Amniotic stem cell (primary cell): ENCODE results near the gene MARF1.
"Not testable (repeated sequence)": the region's sequence is repeated elsewhere in the genome, so short reads cannot be mapped to it uniquely, and the experiment has no call there.

Source experiments
- DNase-seq: peaks from one replicate; lab custom pipeline; 2025; lab: John Stamatoyannopoulos, UW

The MARF1 gene

DNA sequence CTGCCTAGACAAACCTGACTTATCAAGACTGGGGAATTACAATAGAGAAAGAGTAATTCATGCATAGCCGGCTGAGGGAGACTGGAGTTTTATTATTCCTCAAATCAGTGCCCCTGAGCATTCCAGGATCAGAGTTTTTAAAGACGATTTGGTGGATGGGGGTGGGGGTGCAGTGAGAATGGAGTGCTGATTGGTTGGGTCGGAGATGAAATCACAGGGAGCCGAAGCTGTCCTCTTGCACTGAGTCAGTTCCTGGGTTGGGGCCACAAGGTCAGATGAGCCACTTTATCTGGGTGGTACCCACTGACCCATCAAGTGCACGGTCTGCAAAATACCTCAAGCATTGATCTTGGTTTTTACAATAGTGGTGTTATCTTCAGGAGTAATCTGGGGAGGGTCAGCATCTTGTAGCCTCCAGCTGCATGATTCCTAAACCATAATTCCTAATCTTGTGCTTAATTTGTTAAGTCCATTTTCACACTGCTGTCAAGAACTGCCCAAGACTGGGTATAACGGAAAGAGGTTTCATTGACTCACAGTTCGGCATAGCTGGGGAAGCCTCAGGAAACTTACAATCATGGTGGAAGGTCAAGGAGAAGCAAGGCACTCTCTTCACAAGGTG, 69.6 kb downstream of the MARF1 start:
- no peak for DNase-seq

DNA sequence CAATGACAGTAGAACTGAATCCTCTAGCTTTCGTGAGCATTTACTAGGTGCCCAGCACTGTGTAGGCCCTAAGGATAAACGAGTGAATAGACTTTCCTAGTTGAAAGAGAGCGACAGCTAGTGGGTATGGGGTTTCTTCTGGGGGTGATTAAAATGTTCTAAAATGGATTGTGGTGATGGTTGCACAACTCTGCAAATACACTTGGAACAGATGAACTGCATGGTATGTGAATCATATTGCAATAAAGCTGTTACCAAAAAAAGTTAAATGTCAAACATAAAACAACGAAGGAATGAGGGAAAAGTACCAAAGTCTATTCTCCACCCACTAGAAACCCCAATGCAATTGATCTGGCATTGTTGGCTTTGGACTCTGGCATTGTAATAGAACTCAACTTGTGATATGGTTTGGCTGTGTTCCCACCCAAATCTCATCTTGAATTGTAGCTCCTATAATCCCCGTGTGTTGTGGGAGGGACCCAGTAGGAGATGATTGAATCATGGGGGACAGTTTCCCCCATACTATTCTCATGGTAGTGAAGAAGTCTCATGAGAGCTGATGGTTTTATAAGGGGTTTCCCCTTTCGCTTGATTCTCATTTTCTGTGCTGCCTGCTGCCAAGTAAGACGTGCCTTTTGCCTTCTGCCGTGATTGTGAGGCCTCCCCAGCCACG, 70.5 kb downstream of the MARF1 start:
- DNase-seq, result no peak

DNA sequence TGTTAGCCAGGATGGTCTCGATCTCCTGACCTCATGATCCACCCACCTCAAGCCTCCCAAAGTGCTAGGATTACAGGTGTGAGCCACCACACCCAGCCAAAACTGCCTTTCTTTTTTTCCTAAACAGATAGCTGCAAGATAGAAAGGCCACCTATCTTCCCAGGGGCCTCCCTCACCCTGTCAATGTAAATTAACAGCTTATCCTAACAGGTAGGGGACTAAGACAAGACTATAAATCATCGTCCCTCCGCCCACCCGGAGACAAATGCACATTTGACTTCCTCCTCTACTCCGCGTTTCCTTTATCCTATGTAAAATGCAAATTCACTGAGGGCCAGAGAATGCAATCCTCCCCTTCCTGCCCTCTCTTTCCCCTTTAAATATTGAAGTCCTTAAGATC, 71.4 kb downstream of the MARF1 start:
- DNase-seq, result no peak

DNA sequence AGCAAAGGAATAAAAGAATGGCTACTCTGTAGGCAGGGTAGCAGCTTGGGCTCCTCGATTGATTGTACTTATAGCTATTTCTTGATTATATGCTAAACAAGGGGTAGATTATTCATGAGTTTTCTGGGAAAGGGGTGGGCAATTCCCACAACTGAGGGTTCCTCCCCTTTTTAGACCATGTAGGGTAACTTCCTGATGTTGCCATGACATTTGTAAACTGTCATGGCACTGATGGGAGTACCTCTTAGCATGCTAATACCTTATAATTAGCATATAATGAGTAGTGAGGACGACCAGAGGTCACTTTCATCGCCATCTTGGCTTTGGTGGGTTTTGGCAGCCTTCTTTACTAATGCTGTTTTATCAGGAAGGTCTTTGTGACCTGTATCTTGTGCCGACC, 72.3 kb downstream of the MARF1 start:
- DNase-seq, result not testable (repeated sequence)

DNA sequence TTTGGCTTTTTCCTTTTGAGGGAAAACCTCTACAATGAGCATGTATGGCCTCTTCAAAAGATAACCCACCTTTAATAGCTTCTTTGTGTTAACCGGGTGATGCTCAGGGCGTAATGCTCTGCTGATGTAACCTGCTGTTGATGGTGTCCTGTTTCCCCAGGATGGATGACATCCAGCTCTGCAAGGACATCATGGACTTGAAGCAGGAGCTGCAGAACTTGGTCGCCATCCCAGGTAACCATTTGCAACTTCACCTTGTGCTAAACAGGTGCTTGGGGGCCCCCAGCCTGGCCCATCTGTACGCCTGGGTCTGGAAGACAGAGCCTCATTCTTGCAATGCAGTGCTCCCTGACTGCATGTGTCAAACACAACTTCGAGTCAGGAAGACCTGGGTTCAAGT, 75.1 kb downstream of the MARF1 start:
- no peak for DNase-seq

DNA sequence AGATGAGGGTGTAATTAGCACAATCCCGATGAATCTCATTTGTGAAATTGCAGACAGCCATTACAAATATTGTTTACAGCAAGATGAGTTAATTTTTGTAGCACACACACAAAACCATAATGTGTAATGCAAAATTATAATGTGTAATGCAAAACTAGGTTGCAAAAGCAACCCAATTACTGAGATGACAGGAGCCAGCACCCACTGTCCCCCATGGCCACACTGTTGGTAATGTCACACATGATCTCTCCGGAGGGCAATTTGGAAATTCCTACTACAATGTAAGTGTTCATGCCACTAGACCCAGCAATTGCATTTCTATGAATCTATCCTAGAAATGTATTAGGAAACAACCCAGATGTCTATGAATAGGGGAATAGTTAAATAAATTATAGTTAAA, 76.9 kb downstream of the MARF1 start:
- DNase-seq, result no peak

DNA sequence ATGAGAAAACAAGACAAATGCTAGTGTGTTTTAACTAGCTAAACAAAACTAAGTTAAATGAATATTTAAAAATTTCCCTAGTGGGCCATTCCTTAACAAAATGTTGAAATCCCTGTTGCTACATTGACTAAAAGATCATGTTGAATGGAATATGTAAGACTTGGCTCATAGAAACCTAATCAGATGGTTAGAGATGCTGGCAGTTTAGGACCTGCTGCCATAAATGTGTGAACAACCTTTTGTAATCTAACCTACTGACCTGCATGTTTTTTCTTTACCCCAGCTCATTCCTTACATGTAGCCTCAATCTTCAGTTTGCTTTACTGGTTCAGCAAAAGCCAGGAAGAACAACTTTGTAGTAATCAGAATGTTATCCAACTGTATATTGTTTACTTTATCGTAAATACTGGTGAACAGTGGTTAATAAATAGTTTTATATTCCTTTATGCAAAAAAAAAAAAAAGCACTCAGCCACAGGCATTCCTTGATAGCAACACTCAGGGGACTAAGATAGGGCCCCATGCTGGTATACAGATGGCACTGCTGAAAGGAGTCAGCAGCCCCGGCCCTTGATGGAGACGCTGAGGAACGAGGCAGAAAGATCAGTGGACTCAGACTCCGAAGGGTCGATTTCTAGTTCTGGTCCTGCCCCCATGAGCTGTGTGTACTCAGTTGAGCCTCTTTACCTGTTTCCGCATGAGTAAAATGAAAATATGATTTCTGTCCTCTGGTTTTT, 78.2 kb downstream of the MARF1 start:
- no peak for DNase-seq

DNA sequence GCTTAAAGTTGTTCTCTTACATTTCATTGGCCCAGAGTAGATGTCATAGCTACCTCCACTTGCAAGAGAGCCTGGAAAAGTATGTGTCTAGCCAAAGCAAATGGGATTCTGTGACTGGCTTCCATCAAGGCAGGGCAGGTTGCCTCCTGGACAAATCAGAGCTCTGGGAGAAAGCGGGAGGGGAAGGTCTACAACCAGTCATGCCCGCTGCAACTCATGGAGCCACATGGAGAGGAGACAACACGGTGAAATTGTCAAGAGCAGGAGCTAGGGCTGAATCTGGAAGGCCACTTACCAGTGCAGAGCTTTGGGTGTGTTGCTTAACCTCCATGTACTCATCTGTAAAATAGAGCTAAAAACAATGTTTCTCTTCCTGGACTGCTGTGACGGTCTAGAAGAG, 83.8 kb downstream of the MARF1 start:
- DNase-seq, result no peak

DNA sequence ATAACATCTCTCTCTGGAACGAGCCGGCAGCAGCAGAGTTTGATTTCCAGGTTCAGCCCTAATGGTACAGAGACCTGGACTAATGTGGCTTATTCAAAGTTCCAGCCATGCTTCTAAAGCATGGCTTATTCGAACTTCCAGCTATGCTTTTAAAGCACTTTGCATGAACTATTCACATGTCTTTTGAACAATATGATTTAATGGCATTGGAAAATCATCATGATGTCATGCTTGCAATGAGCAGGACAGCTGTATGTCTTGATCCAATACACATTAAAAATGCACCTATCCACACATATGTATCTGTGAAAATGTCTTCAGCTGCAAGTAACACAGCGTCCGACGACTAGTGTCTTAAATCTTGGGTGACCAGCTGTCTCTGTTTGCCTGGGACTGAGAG, 85.7 kb downstream of the MARF1 start:
- no peak for DNase-seq

DNA sequence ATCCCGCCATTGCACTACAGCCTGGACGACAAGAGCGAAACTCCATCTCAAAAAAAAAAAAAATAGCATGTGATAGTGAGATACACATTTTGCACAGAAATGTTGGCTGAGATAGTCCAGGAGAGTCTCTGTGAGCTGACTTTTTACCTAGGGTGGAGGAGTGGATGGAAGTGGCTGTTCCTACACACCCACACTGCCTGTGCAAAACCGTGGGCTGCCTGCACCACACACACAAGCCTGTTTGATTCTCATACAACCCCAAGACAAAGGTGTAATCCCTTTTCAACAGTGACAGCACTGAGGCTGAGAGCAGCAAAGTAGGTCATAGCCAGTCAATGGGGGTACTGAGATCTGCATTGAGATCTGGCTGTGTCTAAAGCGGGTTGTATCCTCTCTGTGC, 86.8 kb downstream of the MARF1 start:
- no peak for DNase-seq

DNA sequence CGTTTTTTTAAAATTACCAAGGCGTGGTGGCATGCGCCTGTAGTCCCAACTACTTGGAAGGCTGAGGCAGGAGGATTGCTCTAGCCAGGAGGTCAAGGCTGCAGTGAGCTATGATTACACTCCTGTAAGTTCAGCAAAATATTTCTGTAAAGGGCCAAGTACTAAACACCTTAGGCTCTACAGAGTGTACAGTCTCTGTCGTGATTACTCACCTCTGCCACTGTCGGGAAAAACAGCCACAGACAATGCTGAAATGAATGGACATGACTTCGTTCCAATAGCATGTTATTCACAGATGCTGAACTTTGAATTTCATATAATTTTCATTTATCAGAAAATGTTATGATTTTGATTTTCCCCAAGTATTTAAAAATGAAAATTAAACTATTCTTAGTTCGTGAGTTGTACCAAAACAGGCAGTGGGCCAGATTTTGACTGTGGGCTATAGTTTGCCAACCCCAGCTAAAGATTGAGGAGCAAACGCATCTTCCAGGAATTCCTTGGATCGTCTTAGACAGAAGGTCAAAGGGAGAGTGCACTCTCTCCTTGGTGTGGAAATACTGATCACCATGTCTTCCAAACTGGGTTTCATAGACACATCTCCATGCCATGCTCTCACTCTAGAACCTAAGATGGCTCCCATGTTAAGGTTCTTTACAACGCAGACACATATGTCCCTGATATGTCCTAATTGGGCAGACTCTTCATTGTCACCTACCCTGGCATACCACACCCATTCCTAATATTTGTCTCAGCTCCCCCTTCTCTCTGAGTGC, 89.5 kb downstream of the MARF1 start:
- no peak for DNase-seq

DNA sequence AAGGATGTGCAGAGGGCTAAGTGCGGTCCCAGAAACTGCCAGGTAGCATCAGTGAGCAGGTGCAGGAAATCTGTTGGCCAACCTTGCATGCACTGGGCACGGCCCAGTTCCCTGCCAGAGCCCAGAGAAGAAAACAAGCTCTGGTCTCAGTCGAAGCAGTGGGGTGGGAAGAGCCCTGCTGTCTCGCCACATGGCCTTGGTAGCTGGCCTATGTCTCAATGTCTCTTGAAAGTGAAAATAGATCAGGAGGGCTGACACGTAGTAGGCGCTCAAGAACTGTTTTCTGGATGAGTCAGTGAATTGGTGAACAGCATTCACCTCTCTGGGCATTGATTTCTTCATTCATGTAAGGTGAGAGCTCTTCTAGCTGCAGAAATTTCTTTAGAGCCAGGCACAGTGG, 90.4 kb downstream of the MARF1 start:
- DNase-seq, result no peak

DNA sequence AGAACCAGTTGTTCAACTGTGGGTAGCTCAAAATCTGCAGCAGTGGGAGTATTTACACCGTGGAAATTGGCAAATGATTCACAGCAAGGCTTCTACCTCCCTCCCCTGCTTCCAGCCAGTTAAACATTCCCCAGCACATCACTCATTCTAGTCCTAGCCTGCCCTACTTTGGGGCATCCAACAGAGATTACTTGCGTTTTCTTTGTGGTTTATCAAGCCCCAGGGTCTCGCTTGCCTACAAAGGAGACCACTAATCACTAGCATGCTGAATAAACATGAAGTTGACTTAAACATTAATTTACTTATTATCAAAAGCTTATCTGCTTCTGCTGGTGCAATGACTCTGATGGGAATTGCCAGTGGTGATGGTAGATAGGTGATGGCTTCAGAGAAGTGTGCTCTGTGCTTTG, 94.5 kb downstream of the MARF1 start:
- no peak for DNase-seq

DNA sequence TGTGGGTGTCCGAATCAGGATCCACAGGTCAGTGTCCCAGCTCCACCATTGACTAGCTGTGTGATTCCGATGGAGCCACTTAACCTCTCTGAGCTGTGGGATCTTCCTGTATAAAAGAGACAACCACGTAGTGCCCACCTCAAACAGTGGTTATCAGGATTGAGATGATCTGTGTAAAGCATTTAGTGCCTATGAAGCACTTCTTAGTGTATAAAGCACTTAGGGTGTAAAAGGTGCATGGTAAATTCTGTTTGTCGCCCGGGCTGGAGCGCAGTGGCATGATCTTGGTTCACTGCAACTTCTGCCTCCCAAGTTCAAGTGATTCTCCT, 95.2 kb downstream of the MARF1 start:
- DNase-seq, result no peak

DNA sequence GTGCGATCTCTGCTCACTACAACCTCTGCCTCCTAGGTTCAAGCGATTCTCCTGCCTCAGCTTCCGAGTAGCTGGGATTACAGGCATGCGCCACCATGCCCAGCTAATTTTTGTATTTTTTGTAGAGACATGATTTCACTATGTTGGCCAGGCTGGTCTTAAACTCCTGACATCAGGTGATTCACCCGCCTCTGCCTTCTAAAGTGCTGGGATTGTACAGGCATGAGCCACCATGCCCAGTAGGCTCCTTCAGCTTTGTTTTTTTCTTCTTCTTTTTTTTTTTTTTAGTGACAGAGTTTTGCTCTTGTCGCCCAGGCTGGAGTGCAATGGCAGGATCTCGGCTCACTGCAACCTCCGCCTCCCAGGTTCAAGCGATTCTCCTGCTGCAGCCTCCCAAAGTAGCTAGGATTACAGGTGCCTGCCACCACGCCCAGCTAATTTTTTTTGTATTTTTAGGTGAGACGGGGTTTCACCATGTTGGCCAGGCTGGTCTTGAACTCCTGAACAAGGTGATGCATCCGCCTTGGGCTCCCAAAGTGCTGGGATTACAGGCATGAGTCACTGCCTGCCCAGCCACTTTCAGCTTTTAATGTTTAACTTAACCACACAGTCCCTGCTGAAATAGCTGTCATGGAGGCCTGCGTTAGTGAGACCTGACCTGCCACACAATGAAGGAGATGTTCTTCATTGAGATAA, 95.7 kb downstream of the MARF1 start:
- not testable (repeated sequence) for DNase-seq

DNA sequence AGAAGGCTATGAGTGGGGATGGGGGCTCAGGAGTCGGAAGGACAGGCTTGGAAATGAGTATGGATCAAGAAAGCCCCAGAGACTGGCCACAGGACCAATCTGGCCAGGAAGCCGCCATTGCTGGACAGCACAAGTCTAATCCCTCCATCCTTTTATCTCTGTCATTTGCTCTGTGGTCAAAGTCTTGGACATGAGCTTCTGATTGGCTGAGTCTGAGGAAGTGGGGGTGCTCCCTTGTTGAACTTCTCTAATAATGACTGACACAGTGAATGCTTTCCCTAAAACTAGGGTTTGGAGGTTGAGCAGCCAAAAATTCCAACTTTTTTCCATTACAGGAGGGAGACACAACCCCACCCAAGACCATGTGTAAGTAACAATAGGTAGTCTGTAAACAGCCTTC, 97.4 kb downstream of the MARF1 start:
- DNase-seq, result no peak

DNA sequence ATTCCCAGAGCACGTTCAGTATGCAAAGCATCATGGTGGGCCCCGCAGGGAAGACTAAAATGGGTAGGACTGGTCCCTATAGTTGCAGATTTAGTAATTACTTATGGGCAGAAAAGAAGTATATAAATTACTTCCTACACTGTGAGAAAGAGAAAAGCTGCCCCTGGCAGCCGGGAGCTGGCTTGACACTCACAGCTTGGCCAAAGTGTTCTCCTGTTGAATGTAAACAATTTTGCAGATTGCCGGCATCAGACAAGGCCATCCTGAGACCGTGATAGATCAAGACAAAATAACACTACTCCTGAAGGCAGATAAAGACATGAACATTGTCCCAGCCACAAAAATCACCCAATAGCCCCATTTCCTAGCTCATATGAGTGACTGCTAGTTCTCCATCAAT, 98.5 kb downstream of the MARF1 start:
- no peak for DNase-seq
